GM12892 (cell line): Measurements from ENCODE around the gene PPP3CA.

ENCODE experiments used
- POLR2A ChIP-seq: IDR thresholded peaks from 2 replicates; pipeline ENCODE4 v1.6.1; 2011; ENCODE audit warnings: low read depth, low read length, control low read depth
- POLR2AphosphoS5 ChIP-seq: IDR thresholded peaks from 2 replicates; pipeline ENCODE4 v1.6.1; 2011; ENCODE audit warnings: low read depth, low read length, control low read depth
- TAF1 ChIP-seq: IDR thresholded peaks from 2 replicates; pipeline ENCODE4 v1.6.1; 2011; ENCODE audit warnings: low read depth, mild to moderate bottlenecking, control low read depth, low read length, borderline replicate concordance

DNA sequence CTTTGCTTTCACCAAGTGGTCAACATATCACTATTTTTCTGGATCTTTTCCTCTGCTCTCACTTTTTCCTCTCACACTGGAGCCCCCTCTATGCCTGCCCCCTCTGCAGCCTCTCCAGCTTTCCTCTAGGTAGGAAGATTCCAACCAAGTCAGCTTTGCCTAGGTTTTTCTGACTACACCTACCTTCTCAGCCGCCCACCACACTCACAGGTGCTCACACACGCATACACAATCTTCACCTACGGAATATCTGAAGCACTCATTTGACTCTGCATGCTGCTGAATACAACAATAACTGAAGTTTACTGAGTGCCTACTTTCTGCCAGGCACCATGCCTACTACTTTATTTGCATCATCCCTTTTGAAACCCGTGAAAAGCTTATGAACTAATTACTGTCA is 328.0 kb downstream of the PPP3CA start:
- TF ChIP-seq POLR2A (no peak), TAF1 (no peak), POLR2AphosphoS5 (no peak)
